Measurements from ENCODE around the gene SLC27A4.

- no peak for TF ChIP-seq CTCF (IDR thresholded peaks at IDR 0.05; ENCODE audit: insufficient read depth, low read length)
- TF ChIP-seq REST (IDR thresholded peaks at IDR 0.05; ENCODE audit: insufficient replicate concordance, low read depth), result no peak
Observed at GRCh38 chr9:128365525-128365924, 25.2 kb downstream of the SLC27A4 start.

Measured in HL-60 (cell line).